HUES48 (cell line): ENCODE data around the gene SYNPO2.
"Not testable (repeated sequence)": the region's sequence is repeated elsewhere in the genome, so short reads cannot be mapped to it uniquely, and the experiment has no call there.

Experiments used
- H3K27ac ChIP-seq: one replicate; pipeline ENCODE4 v1.7.0; 2013; ENCODE audit warnings: low read depth, low read length, inconsistent platforms
- H3K27me3 ChIP-seq: 2 replicates; pipeline ENCODE4 v1.6.1; 2013; ENCODE audit warnings: mild to moderate bottlenecking, low read length; ENCODE audit not compliant: control insufficient read depth, insufficient read depth
- H3K36me3 ChIP-seq: 2 replicates; pipeline ENCODE4 v1.6.1; 2013; ENCODE audit warnings: low read length; ENCODE audit not compliant: control insufficient read depth, insufficient read depth
- H3K4me1 ChIP-seq: 2 replicates; pipeline ENCODE4 v1.6.1; 2013; ENCODE audit warnings: mild to moderate bottlenecking, low read length; ENCODE audit not compliant: control insufficient read depth, insufficient read depth
- H3K4me3 ChIP-seq: 2 replicates; pipeline ENCODE4 v1.5.1; 2013; ENCODE audit warnings: mild to moderate bottlenecking, low read depth, low read length
- H3K9ac ChIP-seq: 2 replicates; pipeline ENCODE4 v1.6.1; 2013; ENCODE audit warnings: mild to moderate bottlenecking, low read depth, low read length, moderate library complexity
- H3K9me3 ChIP-seq: 2 replicates; pipeline ENCODE4 v1.6.1; 2013; ENCODE audit warnings: low read length; ENCODE audit not compliant: control insufficient read depth, insufficient read depth

The SYNPO2 gene

GRCh38 chr4:118850488-118851173, 38.0 kb upstream of the SYNPO2 start:
- Histone ChIP-seq H3K4me1 (peaks cover 50% of the 10 kb centered on the region), H3K4me3 (peak overlapping the region; percentile 76), H3K9ac (peak overlapping the region; percentile 39), H3K27me3 (no peaks in the 10 kb centered on the region), H3K9me3 (no peaks in the 10 kb centered on the region), H3K27ac (peak overlapping the region; percentile 98), H3K36me3 (no peaks in the 10 kb centered on the region)

DNA sequence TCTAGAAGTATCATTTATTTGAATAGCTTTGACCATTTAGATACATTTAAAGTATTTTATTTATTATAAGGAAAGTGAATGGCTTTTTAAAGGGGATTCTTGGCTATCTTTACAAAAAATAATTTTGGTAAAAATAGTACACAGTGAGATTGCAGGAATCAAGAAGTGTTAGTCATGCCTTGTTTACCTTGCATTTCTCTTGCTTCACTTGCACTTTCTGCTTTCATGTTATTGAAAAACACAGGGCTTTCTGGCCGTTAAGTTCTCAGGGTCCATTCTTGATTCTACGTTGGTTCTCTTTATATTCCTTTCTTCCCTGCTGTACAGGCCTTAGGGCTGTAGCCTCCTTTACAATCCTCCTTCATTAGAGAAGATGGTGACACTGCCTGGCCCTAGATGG, 30.9 kb upstream of the SYNPO2 start:
- Histone ChIP-seq H3K4me1 (peaks cover 9% of the 10 kb centered on the region), H3K27me3 (no peaks in the 10 kb centered on the region), H3K27ac (no peak overlapping the region), H3K9me3 (no peaks in the 10 kb centered on the region), H3K9ac (no peak overlapping the region), H3K36me3 (no peaks in the 10 kb centered on the region), H3K4me3 (no peak overlapping the region)

DNA sequence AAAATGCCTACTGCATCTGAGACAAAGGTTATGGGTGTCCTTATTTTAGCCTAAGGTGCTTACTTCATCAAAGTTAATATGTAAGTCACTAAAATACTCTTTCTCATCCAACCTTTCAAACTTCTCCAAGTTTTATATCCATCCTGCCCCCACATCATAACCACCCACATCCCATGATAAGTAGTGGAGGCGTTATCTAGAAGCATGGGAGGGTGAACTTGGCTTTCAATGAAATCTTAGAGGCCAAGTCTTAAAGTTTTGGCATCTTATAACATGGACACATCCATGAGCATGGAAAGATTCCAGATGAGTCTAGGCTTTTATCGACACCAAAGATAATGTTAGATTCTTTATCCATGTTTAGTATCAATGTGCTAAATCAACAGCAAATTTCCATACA, 29.9 kb upstream of the SYNPO2 start:
- H3K27me3 ChIP-seq, result no peaks in the 10 kb centered on the region
- H3K9ac ChIP-seq, result no peak overlapping the region
- no peaks in the 10 kb centered on the region for H3K36me3 ChIP-seq
- H3K4me1 ChIP-seq, result no peaks in the 10 kb centered on the region
- H3K4me3 ChIP-seq, result no peak overlapping the region
- no peaks in the 10 kb centered on the region for H3K9me3 ChIP-seq
- H3K27ac ChIP-seq, result no peak overlapping the region

DNA sequence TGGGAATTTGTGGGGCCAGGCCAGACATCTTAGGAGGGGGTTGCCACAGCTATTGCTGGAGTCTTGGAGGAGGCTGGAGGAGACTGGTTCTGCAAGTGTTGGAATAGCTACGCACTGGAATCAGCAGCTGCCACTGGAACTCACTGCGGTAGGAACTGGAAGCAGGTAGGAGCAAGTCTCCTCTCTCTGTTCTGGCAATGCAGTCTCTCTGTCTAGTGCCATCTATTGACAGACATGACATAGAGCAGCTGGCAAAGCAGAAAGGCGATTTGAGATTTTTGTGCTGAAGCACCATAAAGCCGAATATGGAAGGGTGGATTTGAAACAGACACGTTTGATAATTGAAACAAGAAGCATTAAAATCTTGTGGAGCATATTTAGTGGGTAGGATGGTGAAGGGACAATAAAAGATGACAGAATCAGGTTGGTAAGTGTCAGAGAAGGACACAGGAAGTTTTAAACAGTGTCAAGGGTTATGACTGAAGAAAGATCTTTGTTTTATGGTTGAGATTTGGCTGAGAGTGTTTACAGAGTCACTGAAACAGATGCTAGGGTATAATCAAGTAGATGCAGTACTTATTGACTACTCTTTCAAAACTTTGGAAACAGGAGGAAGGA, 23.5 kb upstream of the SYNPO2 start:
- Histone ChIP-seq H3K4me3 (no peak overlapping the region), H3K9me3 (no peaks in the 10 kb centered on the region), H3K9ac (no peak overlapping the region), H3K4me1 (peaks cover 24% of the 10 kb centered on the region), H3K27me3 (no peaks in the 10 kb centered on the region), H3K36me3 (no peaks in the 10 kb centered on the region), H3K27ac (no peak overlapping the region)

GRCh38 chr4:118866442-118866841, 22.2 kb upstream of the SYNPO2 start:
- Histone ChIP-seq H3K27me3 (no peaks in the 10 kb centered on the region), H3K4me3 (no peak overlapping the region), H3K9me3 (no peaks in the 10 kb centered on the region), H3K27ac (no peak overlapping the region), H3K36me3 (no peaks in the 10 kb centered on the region), H3K9ac (no peak overlapping the region), H3K4me1 (peaks cover 32% of the 10 kb centered on the region)

- Histone ChIP-seq H3K4me3 (no peak overlapping the region), H3K9me3 (no peaks in the 10 kb centered on the region), H3K4me1 (peaks cover 34% of the 10 kb centered on the region), H3K27ac (no peak overlapping the region), H3K27me3 (no peaks in the 10 kb centered on the region), H3K9ac (no peak overlapping the region), H3K36me3 (no peaks in the 10 kb centered on the region)
Measured at GRCh38 chr4:118867311-118868067, 21.2 kb upstream of the SYNPO2 start.

DNA sequence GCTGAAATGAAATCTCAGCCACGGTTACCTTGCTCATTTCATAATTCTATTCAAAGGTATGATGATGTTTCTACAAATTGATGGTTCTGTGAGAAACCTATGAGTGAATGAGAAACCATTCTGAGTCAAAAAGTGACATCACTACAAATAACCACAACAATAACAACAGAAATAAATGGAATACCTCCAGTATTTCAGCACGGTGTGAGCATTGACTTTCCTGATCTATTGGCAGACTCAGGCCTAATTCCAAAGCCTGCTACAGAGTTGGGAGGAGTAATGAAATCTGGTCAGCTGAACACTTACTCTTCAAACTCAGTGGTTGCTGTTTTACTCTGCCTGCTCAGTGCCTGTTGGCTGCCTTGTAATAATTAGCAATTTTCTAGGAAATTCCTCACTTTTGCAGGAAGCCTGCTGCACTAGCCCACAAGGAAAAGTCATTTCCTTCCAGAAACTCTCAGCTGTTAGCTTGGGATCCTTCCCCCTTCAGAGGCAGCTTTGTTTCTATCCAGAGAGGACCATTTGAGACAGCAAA, 18.8 kb upstream of the SYNPO2 start:
- Histone ChIP-seq H3K9ac (no peak overlapping the region), H3K27ac (peak overlapping the region; percentile 39), H3K27me3 (no peaks in the 10 kb centered on the region), H3K4me3 (no peak overlapping the region), H3K4me1 (peaks cover 30% of the 10 kb centered on the region), H3K9me3 (no peaks in the 10 kb centered on the region), H3K36me3 (no peaks in the 10 kb centered on the region)

GRCh38 chr4:118872181-118872580, 16.5 kb upstream of the SYNPO2 start:
- peaks cover 26% of the 10 kb centered on the region for H3K4me1 ChIP-seq
- no peaks in the 10 kb centered on the region for H3K9me3 ChIP-seq
- no peaks in the 10 kb centered on the region for H3K27me3 ChIP-seq
- H3K9ac ChIP-seq, result no peak overlapping the region
- H3K4me3 ChIP-seq, result no peak overlapping the region
- no peaks in the 10 kb centered on the region for H3K36me3 ChIP-seq
- H3K27ac ChIP-seq, result no peak overlapping the region

DNA sequence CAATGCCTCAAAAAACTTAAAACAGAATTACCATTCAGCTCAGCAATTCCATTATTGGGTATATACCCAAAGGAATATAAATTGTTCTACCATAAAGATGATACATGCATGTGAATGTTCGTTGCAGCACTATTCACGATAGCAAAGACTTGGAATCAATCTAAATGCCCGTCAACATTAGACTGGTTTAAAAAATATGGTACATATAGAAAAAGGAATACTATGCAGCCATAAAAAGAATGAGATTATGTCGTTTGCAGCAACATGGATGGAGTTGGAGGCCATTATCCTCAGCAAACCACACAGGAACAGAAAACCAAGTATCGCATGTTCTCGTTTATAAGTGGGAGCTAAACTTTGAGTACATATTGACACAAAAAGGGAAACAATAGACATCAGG, 10.9 kb upstream of the SYNPO2 start:
- Histone ChIP-seq H3K4me1 (peaks cover 13% of the 10 kb centered on the region), H3K4me3 (no peak overlapping the region), H3K27me3 (no peaks in the 10 kb centered on the region), H3K9ac (no peak overlapping the region), H3K36me3 (no peaks in the 10 kb centered on the region), H3K9me3 (peaks cover 6% of the 10 kb centered on the region; the same call in 1 of the 2 replicates), H3K27ac (no peak overlapping the region)

GRCh38 chr4:118878507-118878906, 10.1 kb upstream of the SYNPO2 start:
- H3K9ac ChIP-seq, H3K36me3 ChIP-seq, H3K27me3 ChIP-seq, H3K9me3 ChIP-seq, H3K4me3 ChIP-seq, H3K27ac ChIP-seq: not testable (repeated sequence)
- peaks cover 13% of the 10 kb centered on the region for H3K4me1 ChIP-seq

DNA sequence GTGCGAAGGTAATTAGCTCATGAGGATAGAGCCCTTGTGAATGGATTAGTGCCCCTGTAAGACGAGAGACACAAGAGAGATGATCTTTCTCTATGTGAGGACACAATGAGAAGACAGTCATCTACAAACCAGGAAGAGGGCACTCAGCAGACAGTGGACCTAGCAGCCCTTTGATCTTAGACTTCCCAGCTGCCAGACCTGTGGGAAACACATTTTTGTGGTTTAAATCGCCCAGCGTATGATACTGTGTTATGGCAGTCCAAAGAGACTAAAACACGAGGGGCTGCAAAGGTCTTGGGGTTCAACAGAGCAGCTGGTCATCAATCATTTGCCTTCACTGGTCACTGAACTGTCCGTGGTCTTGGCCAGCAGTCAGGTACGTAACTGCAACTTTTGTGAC, 9.2 kb upstream of the SYNPO2 start:
- Histone ChIP-seq H3K27me3 (no peaks in the 10 kb centered on the region), H3K27ac (no peak overlapping the region), H3K9me3 (peaks cover 6% of the 10 kb centered on the region; the same call in 1 of the 2 replicates), H3K4me3 (no peak overlapping the region), H3K4me1 (peaks cover 17% of the 10 kb centered on the region), H3K36me3 (no peaks in the 10 kb centered on the region), H3K9ac (no peak overlapping the region)
